ENCODE measurements around the gene SALL1. TPM values are rescaled to one million over a fixed set of nuclear protein-coding genes. Genes with fewer than 3 reads are reported as not detected.

The SALL1 gene
- total and polyA plus RNA-seq, 9 of the 15 experiments (the other 6 are each of a cell fraction or from before 2014, with no cell fraction given): not detected

DNA sequence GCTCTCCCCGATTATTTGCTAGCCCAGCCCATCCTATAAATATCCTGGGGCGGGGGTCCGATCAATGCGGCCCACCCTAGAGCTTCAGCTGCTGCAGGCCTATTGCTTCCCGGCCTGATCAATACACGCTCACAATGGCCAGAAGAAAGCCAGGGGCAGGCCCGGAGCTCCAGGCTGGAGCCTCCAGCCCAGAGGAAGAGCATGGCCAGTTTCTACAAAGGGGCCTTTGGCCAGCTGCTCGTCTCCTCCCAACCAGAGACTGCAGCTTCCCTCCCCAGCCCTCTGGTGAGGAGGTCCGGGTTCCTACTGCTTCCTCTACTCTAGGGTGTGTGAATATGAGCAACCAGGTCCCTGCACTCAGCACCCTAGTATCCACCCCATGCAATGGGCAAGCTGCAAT lies 36.7 kb downstream of the SALL1 start (continued):
- TF ChIP-seq, protein P1, sequence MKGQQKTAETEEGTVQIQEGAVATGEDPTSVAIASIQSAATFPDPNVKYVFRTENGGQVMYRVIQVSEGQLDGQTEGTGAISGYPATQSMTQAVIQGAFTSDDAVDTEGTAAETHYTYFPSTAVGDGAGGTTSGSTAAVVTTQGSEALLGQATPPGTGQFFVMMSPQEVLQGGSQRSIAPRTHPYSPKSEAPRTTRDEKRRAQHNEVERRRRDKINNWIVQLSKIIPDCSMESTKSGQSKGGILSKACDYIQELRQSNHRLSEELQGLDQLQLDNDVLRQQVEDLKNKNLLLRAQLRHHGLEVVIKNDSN (CRISPR knock-in tag; IDR thresholded peaks at IDR 0.05): no peak
- no peak for TF ChIP-seq CBFA2T3 (IDR thresholded peaks at IDR 0.05)
- TF ChIP-seq, protein P2, sequence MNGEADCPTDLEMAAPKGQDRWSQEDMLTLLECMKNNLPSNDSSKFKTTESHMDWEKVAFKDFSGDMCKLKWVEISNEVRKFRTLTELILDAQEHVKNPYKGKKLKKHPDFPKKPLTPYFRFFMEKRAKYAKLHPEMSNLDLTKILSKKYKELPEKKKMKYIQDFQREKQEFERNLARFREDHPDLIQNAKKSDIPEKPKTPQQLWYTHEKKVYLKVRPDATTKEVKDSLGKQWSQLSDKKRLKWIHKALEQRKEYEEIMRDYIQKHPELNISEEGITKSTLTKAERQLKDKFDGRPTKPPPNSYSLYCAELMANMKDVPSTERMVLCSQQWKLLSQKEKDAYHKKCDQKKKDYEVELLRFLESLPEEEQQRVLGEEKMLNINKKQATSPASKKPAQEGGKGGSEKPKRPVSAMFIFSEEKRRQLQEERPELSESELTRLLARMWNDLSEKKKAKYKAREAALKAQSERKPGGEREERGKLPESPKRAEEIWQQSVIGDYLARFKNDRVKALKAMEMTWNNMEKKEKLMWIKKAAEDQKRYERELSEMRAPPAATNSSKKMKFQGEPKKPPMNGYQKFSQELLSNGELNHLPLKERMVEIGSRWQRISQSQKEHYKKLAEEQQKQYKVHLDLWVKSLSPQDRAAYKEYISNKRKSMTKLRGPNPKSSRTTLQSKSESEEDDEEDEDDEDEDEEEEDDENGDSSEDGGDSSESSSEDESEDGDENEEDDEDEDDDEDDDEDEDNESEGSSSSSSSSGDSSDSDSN (IDR thresholded peaks at IDR 0.05; ENCODE audit: borderline replicate concordance in 1 of 2, low read depth in 2 of 2, low read length in 2 of 2): no peak
- TF ChIP-seq PRPF4 (IDR thresholded peaks at IDR 0.05; ENCODE audit: insufficient read depth, low read depth, low read length, poor library complexity, severe bottlenecking): no peak
- no peak for TF ChIP-seq BRF1 (IDR thresholded peaks at IDR 0.05; ENCODE audit: borderline replicate concordance, extremely low read depth, insufficient read length)
- no peak for TF ChIP-seq RHOXF2B (CRISPR knock-in tag; conservative IDR thresholded peaks at IDR 0.05)
- no peak for TF ChIP-seq XRCC3 (IDR thresholded peaks at IDR 0.05)
- no peak for TF ChIP-seq SRF (CRISPR knock-in tag; IDR thresholded peaks at IDR 0.05)
- no peak for TF ChIP-seq MTF1 (CRISPR knock-in tag; IDR thresholded peaks at IDR 0.05; ENCODE audit: borderline replicate concordance)
- no peak for TF ChIP-seq RBBP5 (IDR thresholded peaks at IDR 0.05; ENCODE audit: borderline replicate concordance, insufficient read depth, low read length, poor library complexity, severe bottlenecking)
- no peak for TF ChIP-seq U2AF1 (optimal IDR thresholded peaks at IDR 0.05; ENCODE audit: low read depth, low read length)
- TF ChIP-seq, protein P3, sequence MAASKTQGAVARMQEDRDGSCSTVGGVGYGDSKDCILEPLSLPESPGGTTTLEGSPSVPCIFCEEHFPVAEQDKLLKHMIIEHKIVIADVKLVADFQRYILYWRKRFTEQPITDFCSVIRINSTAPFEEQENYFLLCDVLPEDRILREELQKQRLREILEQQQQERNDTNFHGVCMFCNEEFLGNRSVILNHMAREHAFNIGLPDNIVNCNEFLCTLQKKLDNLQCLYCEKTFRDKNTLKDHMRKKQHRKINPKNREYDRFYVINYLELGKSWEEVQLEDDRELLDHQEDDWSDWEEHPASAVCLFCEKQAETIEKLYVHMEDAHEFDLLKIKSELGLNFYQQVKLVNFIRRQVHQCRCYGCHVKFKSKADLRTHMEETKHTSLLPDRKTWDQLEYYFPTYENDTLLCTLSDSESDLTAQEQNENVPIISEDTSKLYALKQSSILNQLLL (CRISPR knock-in tag; IDR thresholded peaks at IDR 0.05; ENCODE audit: borderline replicate concordance): no peak

All from K562 (cell line).